ENCODE measurements around the gene SUSD1.

SUSD1 gene

DNA sequence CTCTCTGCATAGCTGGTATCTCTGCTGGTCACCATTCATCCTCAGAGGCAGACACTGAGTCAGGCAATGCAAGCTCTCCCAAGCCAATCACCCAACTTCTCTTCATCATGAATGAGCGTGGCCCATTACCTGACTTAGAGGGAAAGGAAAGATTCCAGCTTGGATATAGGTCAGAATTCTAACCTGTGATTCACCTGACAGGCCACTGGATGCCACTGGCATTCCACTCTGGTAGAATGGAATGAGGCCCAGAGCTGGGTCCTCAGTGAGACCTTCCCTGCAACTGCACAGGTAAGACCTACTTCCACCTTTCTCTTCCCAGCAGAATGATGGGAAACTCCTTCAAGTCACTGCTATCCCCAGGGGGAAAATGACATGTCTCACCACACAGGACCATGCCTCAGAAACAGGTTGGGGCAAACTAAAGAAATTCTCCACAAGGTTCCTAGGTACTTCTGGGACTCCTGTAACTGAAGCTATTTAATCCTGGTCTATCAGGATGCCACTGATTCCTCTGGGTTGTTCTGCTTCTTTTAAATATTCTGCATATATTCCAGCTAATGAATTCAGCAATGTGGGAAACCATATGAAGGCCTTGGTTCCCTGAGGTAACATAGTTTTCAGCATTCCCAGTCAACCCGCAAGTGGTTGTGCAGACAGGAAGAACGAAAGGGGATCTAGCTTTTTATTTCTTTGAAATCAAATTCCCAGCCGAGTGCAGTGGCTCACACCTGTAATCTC is 62.0 kb downstream of the SUSD1 start:
- H2AFZ ChIP-seq (ENCODE audit: low read depth) = no peak overlapping the region
- H3K4me1 ChIP-seq (ENCODE audit: low read depth, poor library complexity, severe bottlenecking) = peaks cover 24% of the 10 kb centered on the region
- H3K9ac ChIP-seq = no peak overlapping the region
- H3K79me2 ChIP-seq (ENCODE audit: insufficient read depth, low read depth) = no peaks in the 10 kb centered on the region
- TF ChIP-seq, protein P1, sequence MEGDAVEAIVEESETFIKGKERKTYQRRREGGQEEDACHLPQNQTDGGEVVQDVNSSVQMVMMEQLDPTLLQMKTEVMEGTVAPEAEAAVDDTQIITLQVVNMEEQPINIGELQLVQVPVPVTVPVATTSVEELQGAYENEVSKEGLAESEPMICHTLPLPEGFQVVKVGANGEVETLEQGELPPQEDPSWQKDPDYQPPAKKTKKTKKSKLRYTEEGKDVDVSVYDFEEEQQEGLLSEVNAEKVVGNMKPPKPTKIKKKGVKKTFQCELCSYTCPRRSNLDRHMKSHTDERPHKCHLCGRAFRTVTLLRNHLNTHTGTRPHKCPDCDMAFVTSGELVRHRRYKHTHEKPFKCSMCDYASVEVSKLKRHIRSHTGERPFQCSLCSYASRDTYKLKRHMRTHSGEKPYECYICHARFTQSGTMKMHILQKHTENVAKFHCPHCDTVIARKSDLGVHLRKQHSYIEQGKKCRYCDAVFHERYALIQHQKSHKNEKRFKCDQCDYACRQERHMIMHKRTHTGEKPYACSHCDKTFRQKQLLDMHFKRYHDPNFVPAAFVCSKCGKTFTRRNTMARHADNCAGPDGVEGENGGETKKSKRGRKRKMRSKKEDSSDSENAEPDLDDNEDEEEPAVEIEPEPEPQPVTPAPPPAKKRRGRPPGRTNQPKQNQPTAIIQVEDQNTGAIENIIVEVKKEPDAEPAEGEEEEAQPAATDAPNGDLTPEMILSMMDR (conservative IDR thresholded peaks at IDR 0.05; ENCODE audit: low read depth, low read length) = peak; percentile 32; the same call in 1 of the 2 replicates
- no peak overlapping the region for H3K27ac ChIP-seq
- no peak overlapping the region for H3K4me3 ChIP-seq (IDR thresholded peaks at IDR 0.05; ENCODE audit: insufficient read depth, low read depth, low read length)
- H3K27me3 ChIP-seq (ENCODE audit: insufficient read depth, low read depth) = no peaks in the 10 kb centered on the region
- H3K4me2 ChIP-seq = no peak overlapping the region
- H4K20me1 ChIP-seq (ENCODE audit: insufficient read depth) = no peaks in the 10 kb centered on the region
- H3K36me3 ChIP-seq (ENCODE audit: insufficient read depth) = no peaks in the 10 kb centered on the region

DNA sequence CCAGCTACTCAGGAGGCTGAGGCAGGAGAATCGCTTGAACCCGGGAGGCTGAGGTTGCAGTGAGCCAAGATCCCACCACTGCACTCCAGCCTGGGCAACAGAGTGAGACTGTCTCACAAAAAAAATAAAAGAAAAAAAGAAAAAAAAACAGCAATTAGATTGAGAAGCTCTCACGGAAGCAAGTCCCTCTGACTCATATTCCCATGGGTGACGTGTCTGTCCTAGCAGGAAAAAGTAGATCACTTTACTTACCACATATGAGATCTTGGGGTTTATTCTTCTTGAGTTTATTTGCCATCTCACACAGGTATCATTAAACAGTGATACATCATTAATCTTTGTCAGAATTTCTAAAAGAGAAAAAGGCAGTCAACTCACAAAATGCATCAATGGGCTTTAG is 62.6 kb downstream of the SUSD1 start:
- Histone ChIP-seq H3K27ac (no peak overlapping the region), H4K20me1 (ENCODE audit: insufficient read depth) (no peaks in the 10 kb centered on the region), H3K4me1 (ENCODE audit: low read depth, poor library complexity, severe bottlenecking) (peaks cover 24% of the 10 kb centered on the region), H3K36me3 (ENCODE audit: insufficient read depth) (no peaks in the 10 kb centered on the region), H3K79me2 (ENCODE audit: insufficient read depth, low read depth) (no peaks in the 10 kb centered on the region), H2AFZ (ENCODE audit: low read depth) (no peak overlapping the region), H3K4me2 (no peak overlapping the region), H3K27me3 (ENCODE audit: insufficient read depth, low read depth) (no peaks in the 10 kb centered on the region), H3K4me3 (IDR thresholded peaks at IDR 0.05; ENCODE audit: insufficient read depth, low read depth, low read length) (no peak overlapping the region), H3K9ac (no peak overlapping the region)
- TF ChIP-seq, protein P1 (conservative IDR thresholded peaks at IDR 0.05; ENCODE audit: low read depth, low read length) = no peak

DNA sequence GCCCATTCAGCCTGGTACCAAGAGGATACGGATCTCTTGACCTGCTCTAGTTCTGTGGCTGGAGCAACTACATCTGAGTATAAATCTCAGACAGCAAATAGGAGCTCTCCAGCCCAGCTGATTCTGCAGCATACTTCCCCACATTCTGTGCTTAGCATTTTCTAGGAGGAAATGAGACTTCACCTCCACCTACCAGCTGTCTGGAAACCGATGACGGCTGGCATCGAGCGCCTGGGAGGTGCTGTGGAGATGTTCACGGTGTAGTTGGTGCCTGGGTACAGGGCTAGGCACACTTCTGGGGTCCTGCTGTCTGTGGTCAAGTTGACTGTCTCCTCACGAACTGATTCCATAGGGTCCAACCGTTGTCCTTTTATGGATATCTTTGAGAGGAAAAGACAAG is 63.6 kb downstream of the SUSD1 start:
- no peak overlapping the region for H3K27ac ChIP-seq
- no peak overlapping the region for H2AFZ ChIP-seq (ENCODE audit: low read depth)
- H3K27me3 ChIP-seq (ENCODE audit: insufficient read depth, low read depth) = no peaks in the 10 kb centered on the region
- no peak overlapping the region for H3K4me2 ChIP-seq
- no peak overlapping the region for H3K9ac ChIP-seq
- H3K79me2 ChIP-seq (ENCODE audit: insufficient read depth, low read depth) = no peaks in the 10 kb centered on the region
- no peaks in the 10 kb centered on the region for H4K20me1 ChIP-seq (ENCODE audit: insufficient read depth)
- H3K36me3 ChIP-seq (ENCODE audit: insufficient read depth) = no peaks in the 10 kb centered on the region
- TF ChIP-seq, protein P1 (conservative IDR thresholded peaks at IDR 0.05; ENCODE audit: low read depth, low read length) = no peak
- peaks cover 24% of the 10 kb centered on the region for H3K4me1 ChIP-seq (ENCODE audit: low read depth, poor library complexity, severe bottlenecking)
- H3K4me3 ChIP-seq (IDR thresholded peaks at IDR 0.05; ENCODE audit: insufficient read depth, low read depth, low read length) = no peak overlapping the region

DNA sequence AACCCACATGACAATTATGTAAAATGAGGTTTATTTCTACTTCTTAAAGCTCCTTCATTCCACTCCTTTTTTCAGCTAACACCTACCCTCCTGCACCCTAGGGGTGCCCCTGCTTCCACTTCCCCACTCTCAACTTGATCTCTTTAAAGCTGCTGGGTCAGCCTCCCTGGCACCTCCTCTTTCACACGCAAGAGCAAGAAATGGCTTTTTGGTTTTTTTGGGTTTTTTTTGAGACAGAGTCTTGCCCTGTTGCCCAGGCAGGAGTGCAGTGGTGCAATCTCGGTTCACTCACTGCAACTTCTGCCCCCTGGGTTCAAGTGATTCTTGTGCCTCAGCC is 64.4 kb downstream of the SUSD1 start:
- H3K36me3 ChIP-seq (ENCODE audit: insufficient read depth) = no peaks in the 10 kb centered on the region
- no peak overlapping the region for H3K4me3 ChIP-seq (IDR thresholded peaks at IDR 0.05; ENCODE audit: insufficient read depth, low read depth, low read length)
- H3K27me3 ChIP-seq (ENCODE audit: insufficient read depth, low read depth) = no peaks in the 10 kb centered on the region
- H4K20me1 ChIP-seq (ENCODE audit: insufficient read depth) = no peaks in the 10 kb centered on the region
- no peak overlapping the region for H3K9ac ChIP-seq
- no peak overlapping the region for H3K27ac ChIP-seq
- H3K4me1 ChIP-seq (ENCODE audit: low read depth, poor library complexity, severe bottlenecking) = peaks cover 24% of the 10 kb centered on the region
- no peak overlapping the region for H2AFZ ChIP-seq (ENCODE audit: low read depth)
- H3K79me2 ChIP-seq (ENCODE audit: insufficient read depth, low read depth) = no peaks in the 10 kb centered on the region
- TF ChIP-seq, protein P1 (conservative IDR thresholded peaks at IDR 0.05; ENCODE audit: low read depth, low read length) = no peak
- H3K4me2 ChIP-seq = no peak overlapping the region
